ENCODE data around the gene PTPN7.
"Not testable (repeated sequence)": the region's sequence is repeated elsewhere in the genome, so short reads cannot be mapped to it uniquely, and the experiment has no call there.

Gene PTPN7

GRCh38 chr1:202111589-202111988, 48.8 kb downstream of the PTPN7 start:
- H3K9me3 ChIP-seq (ENCODE audit: control insufficient read depth, insufficient read depth, low read length); H3K9ac ChIP-seq (ENCODE audit: low read depth, low read length); H3K36me3 ChIP-seq (ENCODE audit: insufficient read depth, low read length): not testable (repeated sequence)
- H3K4me1 ChIP-seq (ENCODE audit: insufficient read depth, low read length): peaks cover 21% of the 10 kb centered on the region

GRCh38 chr1:202110977-202111376, 49.4 kb downstream of the PTPN7 start:
- no peaks in the 10 kb centered on the region for H3K36me3 ChIP-seq (ENCODE audit: insufficient read depth, low read length)
- peaks cover 26% of the 10 kb centered on the region for H3K4me1 ChIP-seq (ENCODE audit: insufficient read depth, low read length)
- H3K9me3 ChIP-seq (ENCODE audit: control insufficient read depth, insufficient read depth, low read length): no peaks in the 10 kb centered on the region
- H3K9ac ChIP-seq (ENCODE audit: low read depth, low read length): no peak overlapping the region

- Histone ChIP-seq H3K36me3 (ENCODE audit: insufficient read depth, low read length) (no peaks in the 10 kb centered on the region), H3K4me1 (ENCODE audit: insufficient read depth, low read length) (peaks cover 33% of the 10 kb centered on the region), H3K9me3 (ENCODE audit: control insufficient read depth, insufficient read depth, low read length) (no peaks in the 10 kb centered on the region), H3K9ac (ENCODE audit: low read depth, low read length) (no peak overlapping the region)
These were observed 52.3 kb downstream of the PTPN7 start for GRCh38 chr1:202107801-202108731.

DNA sequence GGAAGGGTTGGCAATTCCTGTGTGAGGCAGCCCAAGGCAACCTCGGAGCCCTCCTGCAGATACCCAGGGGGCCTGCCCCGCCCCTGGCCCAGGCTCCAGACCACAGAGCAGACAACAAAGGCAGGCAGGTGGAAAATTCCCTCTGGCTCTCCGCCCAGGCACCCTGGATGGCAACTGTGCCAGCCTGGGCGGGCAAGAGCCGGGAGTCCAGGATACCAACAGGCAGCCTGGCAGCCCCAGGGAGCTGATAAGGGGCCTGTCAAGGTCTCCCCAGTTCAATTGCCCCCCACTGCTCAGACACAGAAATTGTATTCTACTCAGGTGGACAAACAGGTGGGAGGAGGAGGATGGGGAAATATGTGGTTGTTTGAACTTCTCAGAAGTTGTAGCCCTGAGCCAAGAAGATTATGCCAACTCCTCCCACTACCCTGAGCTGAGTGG, 53.1 kb downstream of the PTPN7 start:
- Histone ChIP-seq H3K4me1 (ENCODE audit: insufficient read depth, low read length) (peaks cover 33% of the 10 kb centered on the region), H3K9ac (ENCODE audit: low read depth, low read length) (no peak overlapping the region), H3K9me3 (ENCODE audit: control insufficient read depth, insufficient read depth, low read length) (no peaks in the 10 kb centered on the region), H3K36me3 (ENCODE audit: insufficient read depth, low read length) (no peaks in the 10 kb centered on the region)

- Histone ChIP-seq H3K36me3 (ENCODE audit: insufficient read depth, low read length) (no peaks in the 10 kb centered on the region), H3K9ac (ENCODE audit: low read depth, low read length) (peak overlapping the region; percentile 23; the same call in 1 of the 2 replicates), H3K4me1 (ENCODE audit: insufficient read depth, low read length) (peaks cover 35% of the 10 kb centered on the region), H3K9me3 (ENCODE audit: control insufficient read depth, insufficient read depth, low read length) (no peaks in the 10 kb centered on the region)
These were observed 53.8 kb downstream of the PTPN7 start for GRCh38 chr1:202106340-202107254.

GRCh38 chr1:202105571-202106339, 54.6 kb downstream of the PTPN7 start:
- Histone ChIP-seq H3K36me3 (ENCODE audit: insufficient read depth, low read length) (no peaks in the 10 kb centered on the region), H3K9me3 (ENCODE audit: control insufficient read depth, insufficient read depth, low read length) (no peaks in the 10 kb centered on the region), H3K4me1 (ENCODE audit: insufficient read depth, low read length) (peaks cover 39% of the 10 kb centered on the region), H3K9ac (ENCODE audit: low read depth, low read length) (peak overlapping the region; percentile 23)

DNA sequence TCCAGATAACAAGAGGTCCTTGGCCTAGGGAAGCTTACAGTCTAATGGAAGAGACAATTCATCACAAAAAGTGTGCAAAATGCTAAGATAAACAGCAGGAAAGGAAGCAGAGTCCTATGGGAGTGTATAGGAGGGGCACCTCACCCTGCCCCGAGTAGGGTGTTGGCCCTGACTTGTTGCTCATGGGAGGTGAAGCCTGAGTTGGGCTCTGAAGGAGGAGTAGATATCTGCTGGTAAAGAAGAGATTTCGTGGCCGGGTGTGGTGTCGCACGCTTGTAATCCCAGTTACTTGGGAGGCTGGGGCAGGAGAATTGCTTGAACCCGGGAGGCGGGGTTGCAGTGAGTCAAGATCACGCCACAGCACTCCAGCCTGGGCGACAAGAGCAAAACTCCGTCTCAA, 56.3 kb downstream of the PTPN7 start:
- Histone ChIP-seq H3K9ac (ENCODE audit: low read depth, low read length) (no peak overlapping the region), H3K9me3 (ENCODE audit: control insufficient read depth, insufficient read depth, low read length) (no peaks in the 10 kb centered on the region), H3K4me1 (ENCODE audit: insufficient read depth, low read length) (peaks cover 39% of the 10 kb centered on the region), H3K36me3 (ENCODE audit: insufficient read depth, low read length) (no peaks in the 10 kb centered on the region)

GRCh38 chr1:202101184-202101583, 59.2 kb downstream of the PTPN7 start:
- H3K9me3 ChIP-seq (ENCODE audit: control insufficient read depth, insufficient read depth, low read length): no peaks in the 10 kb centered on the region
- H3K9ac ChIP-seq (ENCODE audit: low read depth, low read length): no peak overlapping the region
- H3K36me3 ChIP-seq (ENCODE audit: insufficient read depth, low read length): no peaks in the 10 kb centered on the region
- H3K4me1 ChIP-seq (ENCODE audit: insufficient read depth, low read length): peaks cover 22% of the 10 kb centered on the region

Data from ES-I3 (cell line).